CMK (cell line): ENCODE results near the gene SMARCD1.

Experiments
- DNase-seq: peaks from one replicate; pipeline ENCODE4 v3.0.0-alpha.2; 2010; ENCODE audit warnings: low read depth

The SMARCD1 gene

DNA sequence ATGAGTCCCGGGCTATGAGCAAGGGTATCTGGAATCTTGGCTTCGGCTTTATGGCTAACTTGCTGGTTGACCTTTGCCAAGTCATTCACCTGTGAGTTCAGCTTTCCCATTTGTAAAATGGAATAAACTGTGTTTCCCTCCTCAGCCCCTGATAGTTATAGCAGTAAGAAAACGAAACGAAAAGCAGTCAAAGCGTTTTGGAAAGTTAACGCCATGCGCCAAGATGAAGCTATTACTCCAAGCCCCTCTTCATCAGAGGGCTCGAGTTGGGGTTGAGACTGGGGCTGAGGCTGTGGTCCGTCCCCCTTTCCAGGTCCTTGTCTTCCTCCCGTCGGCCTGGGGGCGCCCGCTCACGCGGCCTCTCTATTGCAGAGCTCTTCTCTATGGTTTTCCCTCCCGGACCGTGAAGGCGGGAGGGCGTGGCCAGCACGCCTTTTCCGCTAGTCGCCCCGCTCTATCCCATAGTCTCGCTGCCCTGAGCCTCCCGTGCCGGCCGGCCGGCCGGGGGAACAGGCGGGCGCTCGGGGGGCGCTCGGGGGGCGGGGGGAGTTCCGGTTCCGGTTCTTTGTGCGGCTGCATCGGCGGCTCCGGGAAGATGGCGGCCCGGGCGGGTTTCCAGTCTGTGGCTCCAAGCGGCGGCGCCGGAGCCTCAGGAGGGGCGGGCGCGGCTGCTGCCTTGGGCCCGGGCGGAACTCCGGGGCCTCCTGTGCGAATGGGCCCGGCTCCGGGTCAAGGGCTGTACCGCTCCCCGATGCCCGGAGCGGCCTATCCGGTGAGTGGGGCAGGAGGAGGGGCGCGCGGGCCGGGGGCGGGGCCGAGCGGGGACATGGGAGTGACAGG lies at the start of gene SMARCD1:
Gene SMARCD1 (plus strand): TSS at position 568 of the 840 bp plus-strand sequence. CDS start 28 bp downstream, at position 596.
- peak; percentile 86 for DNase-seq

DNA sequence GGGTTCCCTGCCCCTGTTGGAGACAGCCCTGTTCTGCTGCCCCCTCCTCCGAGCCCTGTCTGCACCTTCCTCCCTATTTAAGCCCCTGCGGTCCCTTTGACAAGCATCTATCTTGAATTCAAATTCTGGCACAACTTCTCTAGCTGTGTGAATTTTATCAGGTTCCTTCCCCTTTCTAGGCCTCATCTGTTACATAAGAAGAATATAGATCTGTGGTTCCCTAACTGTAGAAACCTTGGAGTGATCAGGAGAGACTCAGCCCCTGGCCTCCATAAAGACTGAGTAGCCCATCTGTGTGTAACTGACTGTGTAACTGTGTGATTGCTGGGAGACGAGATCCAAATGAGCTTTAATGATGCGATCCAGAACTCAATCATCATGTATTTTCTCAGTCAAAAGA lies 46.8 kb upstream of the SMARCD1 start:
- DNase-seq: no peak

DNA sequence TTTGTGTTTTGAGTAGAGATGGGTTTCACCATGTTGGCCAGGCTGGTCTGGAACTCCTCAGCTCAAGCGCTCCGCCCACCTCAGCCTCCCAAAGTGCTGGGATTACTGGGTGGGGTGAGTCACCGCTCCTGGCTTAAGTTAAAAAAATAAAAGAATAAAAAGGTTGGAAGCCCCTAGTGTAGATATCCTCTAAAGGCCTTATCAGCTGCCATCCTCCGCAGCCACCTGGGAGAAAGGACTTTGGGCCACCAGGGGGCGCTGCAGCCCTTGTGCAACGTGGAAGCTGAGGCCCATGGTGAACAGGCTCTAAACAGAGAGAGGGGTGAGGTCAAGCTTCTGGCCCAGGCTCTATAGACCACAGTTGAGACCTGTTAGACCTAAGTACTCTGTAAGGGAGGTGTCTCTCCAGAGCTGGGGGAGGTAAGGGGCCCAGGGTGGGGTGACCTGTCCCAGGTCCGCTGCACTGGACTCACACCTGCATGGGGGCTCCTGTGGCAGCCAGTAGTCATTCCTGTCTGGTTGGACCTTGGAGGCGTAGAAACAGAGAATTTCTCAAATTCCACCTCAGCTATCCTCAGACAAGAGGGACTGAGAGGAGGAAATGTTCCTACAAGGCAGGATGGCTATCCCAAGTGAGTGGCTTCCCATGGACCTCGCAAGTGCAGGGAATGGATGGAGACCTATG lies 45.8 kb upstream of the SMARCD1 start:
- DNase-seq: peak; percentile 85

DNA sequence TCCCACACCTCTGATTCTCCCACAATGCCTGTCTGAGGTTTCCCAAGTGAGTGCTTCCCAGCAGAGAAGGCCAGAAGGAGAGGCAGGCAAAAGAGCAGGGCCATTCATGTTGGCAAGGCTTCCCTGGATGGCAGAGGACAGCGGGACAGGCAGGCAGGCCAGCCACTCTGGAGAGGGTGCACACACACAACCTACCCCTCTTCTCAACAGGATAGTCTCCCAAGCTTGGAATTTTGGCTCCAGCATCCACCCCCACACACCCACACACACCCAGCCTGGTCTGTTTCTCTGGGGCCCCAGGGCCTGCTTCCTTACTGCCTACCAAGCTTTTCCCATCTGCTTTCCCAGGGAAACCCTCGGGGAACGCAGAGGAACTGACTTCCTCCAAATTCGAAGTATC lies 44.5 kb upstream of the SMARCD1 start:
- DNase-seq: no peak

DNA sequence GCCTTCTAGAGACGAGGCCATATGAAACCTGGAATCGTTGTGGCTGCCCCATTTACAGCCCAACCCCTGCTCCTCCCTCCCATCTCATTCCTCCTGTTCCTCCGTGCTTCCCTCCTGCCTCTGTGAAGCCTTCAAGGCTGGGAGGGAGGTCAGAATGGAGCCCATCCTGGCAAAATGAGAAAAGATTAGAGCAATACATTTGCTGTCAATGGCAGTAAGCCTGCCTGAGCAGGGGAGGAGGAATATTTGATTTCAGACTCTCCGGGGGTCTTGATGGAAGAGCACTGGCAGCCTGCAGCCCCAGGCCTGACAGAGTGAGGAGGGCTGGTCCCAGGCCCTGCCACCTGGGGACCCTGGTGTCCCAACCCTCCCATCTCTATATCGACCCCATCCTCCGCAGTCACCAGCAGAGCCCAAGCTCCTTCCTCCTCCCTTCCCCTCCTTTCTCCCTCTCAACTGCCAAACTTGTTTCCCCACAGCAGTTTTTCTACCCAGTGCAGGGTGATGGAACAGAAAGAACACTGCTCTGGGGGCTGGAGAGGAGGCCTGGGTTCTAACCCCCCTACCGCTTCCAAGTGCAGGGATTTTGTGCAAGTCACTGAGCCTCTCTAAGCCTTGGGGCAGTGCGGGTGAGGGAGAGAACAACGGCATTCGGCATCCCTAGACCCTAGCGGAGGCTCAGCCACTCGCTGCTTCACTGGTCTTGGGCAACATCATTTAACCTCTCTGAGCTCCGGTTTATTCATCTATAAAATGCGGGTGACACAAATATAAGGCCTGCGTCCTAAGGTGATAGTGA lies 43.9 kb upstream of the SMARCD1 start:
- no peak for DNase-seq

DNA sequence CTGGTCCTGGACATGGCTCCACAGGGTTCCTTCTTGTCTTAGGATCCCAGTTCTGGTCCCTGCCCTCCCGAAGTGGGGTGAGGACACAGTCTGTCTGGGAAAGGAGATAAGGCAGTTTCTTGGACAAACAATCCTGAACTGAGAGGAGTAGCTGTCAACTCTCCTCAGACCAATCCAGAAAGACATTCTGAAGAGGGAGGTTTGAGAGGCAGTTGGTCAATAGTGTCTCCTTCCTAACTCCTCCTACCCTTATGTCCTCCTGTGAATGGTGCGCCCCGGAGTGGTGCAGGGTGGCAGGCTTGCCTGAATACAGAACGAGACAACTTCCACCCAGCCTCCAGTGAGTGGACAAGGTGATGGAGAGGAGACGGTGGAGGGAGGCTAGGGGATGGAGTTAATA lies 43.2 kb upstream of the SMARCD1 start:
- DNase-seq: no peak

DNA sequence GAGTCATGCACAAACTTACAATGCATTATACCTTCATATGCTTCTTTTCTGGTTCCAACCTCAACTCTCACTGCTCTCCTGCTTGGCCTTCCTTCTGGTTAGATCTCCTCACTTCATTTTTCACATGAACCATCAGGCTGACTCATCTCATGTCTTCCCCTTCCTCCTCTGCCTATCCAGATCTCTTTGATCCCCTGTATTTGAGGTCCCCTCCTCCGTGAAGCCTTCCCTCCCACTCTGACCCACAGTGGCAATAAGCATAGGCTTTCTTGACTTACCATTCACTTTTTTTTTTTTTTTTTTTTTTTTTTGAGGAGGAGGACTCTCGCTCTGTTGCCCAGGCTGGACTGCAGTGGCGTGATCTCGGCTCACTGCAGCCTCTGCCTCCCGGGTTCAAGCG lies 42.4 kb upstream of the SMARCD1 start:
- DNase-seq: no peak

DNA sequence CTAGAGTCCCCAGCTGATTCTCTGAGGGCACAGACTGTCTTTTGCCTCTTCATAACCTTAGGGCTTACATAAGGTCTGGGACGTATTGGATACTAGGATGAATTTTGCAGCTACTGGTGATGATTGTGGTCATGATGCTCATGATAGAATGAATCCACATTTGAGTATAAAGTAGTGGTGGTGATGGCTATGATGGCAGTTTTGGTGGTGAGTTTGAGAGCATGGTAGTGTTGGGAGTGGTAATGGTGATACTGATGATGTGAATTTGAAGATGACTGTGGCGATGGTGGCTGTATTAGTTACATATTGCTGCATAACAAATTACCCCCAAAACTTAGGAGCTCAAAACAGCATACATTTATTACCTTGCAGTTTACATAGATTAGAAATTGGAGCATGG lies 41.8 kb upstream of the SMARCD1 start:
- no peak for DNase-seq

DNA sequence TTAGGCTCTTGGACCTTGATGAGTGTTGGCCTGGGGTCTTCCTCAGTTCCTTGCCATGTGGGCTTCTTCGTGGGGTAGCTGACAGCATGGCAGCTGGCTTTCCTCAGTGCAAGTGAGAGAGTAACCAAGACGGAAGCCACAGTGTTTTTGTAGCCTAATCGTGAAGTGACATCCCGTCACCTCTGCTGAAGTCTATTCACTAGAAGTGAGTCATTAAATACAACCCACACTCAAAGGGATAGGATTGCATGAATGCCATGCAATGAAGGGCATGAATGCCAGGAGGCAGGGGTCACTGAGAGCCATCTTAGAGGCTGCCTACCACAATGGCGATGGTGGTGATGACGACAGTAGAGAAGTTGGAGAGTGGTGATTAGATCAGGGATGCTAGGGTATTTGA lies 41.3 kb upstream of the SMARCD1 start:
- DNase-seq: no peak

DNA sequence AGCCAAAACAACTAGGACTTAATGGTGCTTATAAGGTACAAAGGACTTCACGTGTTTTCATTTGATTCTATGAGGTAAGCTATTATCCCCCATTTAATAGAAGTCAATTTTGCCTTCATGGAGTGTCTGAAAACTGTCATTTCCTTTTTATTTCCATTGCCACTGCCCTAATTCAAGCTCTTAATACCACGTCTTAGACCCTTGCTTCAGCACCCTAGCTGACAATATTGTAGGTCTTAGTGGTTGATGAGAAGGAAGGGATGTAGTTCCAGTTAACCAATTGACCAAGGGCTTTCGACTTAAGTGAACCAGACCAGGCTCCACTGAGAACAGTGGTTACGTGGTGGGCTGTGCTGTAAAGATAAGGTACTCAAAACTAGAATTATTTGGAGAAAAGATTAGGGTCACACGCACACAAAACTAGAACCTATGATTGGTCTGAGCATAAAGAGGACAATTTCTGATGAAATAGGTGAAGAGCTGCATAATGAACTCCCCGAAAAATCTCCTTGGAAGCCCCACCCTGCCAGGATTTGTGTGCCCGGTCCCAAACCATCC lies 37.4 kb upstream of the SMARCD1 start:
- peak; percentile 84 for DNase-seq

DNA sequence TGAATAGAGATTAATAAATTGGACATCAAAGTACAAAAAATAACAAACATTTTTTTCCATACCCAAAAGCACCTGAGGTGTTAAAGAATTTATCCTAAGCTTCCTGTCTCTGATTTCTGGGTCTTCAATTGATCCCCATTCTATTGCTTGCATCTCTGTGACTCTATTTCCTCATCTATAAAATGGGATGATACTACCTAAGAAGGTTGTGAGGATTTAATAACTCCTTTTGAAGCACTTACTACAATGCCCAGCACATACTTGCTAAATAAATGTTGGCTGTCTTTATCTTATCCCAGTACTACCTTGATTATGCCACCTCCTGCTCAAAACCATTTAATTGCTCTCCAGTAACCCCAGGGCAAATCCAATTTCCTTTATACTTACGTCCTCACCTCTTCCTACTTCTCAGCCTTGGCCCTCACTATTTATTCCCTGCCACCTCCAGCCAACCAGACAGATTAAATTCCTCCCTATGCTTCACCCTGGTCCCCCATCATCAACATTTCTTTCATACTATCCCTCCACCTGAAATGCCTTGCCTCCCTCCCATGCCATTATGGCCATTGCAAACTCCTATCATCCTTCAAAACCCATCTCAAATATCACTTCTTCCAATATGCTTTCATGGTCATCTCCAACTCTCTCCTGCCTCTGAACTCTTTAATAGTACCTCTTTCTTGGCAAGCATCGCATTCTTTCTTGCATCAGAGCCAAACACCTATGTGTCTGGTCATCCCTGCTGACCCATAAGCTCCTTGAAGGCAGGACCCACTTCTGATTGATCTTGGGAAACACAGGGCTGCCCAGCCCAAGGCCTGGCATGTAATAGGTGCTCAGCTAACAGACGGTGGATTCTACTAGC lies 35.7 kb upstream of the SMARCD1 start:
- DNase-seq: no peak

DNA sequence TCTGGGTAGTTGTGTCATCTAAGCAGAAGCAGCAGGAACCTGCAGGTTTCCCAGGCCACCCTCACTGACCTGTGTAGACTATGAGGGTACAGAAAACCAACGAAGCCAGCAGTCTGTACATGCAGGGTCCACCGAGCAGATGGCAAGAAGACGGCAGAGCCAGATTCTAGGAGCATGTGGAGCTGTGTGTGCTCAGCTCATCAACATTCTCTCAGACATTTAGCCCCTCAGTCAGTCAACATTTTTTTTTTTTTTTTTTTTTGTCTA lies 35.1 kb upstream of the SMARCD1 start:
- DNase-seq: no peak

DNA sequence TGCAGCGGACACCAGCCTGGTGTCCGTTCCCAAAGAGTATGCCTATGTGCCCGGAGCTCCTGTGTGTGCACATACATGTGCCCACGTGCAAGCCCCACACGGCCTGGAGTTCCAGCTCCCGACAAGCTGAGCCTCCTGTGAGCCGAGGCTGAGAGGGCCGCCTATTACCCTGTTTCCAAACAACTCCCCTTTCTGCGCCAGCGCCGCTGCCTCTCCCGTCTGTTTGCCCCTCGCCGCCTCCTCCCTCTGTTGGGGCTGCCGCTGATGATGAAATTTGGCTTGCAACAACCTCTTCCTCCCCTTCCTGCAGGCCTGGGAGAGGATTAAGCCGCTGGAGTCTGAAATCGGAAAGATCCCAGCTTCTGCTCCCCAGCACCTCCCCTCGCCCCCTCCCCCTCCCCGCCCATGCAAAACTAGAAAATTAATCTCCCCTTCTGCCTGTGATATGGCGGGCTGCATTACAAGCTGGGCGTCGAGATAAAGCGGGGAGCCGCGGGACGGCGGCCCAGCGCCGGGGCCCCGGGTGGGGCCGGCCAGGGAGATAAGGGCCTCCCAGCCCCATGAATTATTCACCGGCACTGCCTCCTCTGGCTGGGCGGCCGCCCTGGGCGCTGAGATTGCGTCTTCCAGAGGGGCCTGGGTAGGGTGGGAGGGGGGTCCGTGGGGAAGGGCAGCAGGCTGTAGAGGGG lies 34.6 kb upstream of the SMARCD1 start:
- DNase-seq: peak; percentile 96

DNA sequence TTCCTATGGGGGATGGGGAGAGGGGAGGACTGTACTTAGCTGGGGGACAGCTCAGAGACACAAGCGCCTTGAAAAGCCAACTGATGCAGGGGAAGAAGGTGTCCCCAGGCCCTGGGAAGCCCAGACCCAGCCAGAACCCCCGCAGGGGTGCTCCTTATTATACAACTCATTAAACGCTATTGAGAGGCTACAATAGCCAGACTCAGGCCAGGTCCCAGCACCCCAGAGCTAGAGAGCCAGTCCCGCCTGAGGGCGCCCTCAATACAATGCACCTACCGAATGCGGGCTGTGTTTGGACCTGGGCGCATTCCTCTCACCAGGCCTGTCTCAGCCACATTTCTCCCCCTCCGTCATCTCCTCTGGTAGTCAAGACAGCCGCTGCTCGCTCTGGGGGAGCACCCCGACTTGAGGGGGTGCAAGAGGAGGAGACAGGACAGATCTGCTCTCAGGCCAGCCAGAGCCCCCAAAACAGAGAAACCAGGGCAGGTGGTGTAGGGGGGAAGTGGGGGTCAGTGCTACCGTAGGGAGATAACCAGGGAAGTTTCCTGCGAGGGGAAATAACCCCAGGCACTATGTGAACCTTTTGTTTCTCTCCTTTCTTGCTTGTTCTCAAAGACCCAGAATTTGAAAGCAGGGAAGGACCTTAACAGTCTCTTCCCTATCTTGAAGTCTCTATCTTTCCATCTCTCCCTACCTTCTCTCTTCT lies 33.9 kb upstream of the SMARCD1 start:
- no peak for DNase-seq

DNA sequence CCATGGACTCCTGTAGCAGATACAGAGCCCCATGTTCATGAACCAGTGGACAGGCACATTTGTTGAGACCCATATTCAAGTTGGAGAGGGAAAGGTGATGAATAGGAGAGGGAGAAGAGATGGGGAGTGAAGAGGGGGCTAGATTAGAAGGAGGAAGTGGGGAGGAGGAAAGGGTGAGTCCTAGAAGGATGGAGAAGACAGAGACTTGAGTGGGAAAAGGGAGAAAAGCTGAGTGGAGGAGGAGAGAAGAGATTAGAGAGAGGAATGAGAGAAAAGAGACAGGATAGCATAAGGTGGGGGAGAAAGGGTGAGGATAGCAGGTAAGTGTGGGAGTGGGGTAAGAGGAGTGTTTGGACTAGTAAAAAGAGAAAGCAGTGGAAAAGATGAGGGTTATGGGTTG lies 32.6 kb upstream of the SMARCD1 start:
- DNase-seq: no peak

DNA sequence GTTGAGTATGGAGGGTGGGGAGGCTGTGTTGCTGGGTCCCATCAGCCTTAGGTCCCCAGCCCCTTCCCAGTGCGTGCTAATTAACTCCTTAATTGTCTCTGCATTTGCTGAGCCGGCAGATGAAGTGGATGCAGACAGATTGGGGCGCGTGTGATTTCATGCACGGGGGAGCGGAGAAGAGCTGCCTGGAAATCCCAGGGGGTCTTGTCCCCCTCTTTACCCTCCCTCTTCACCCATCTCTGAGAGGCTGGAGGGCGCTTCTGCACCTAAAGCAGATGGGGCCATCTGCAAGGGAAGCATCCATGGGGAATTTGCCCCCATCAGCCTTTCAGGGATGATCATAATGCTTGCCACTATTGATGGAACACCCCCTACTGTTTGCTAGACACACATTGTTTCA lies 32.2 kb upstream of the SMARCD1 start:
- no peak for DNase-seq

DNA sequence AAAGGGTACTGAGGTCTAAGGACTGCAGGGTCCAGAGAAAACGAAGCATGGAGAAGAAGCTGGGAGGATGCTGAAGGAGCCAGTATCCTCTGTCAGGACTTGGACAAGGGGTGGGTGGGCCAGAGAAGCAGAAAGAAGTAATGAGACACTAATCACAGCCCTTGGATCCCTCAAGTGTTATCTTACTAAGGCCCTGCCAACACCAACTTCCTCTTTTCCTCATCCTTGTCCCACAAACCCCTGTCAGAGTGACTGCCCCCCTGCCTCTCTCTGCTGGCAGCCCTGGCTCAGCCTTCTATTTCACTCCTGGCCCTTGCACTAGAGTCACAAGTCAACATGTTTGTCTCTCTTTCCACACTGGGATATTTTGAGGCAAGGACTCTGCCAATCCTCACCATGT lies 31.6 kb upstream of the SMARCD1 start:
- DNase-seq: no peak

DNA sequence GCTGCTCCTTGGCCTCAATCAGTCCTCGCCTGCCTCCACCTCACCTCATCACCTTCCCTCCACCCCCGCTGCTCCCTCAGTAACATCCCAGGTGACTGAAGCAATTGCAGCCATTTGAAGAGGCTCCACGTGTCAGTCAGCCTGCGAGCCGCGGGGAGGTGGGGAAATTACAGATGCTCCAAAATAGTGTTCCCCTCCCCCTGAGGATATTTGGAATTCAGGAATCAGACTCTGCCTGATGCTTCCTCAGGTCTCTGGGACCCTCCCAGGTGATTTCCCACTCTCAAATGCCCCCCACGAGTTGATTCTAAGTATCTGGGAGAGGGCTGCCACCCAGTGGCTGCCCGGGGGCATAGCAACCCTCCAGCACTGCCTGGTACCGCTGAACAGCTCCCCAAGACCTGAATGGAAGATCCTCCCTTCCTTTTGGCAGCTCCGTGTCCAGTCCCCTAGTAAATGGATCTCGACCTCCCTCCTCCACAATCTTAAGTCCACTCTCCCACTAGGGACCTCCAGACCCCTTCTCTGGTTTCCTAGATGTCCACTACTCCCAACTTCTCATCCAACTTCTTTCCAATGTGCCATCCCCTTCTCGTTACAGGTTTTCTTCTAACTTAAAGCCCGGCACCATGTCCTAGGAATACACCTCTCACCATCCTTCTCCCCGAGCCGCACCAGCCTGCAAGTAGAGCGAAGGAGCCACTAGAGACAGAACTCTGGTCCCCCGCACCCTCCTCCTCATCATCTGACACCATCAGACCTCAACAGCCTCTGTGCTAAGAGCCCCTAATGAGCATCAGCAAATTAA lies 29.1 kb upstream of the SMARCD1 start:
- DNase-seq: no peak

DNA sequence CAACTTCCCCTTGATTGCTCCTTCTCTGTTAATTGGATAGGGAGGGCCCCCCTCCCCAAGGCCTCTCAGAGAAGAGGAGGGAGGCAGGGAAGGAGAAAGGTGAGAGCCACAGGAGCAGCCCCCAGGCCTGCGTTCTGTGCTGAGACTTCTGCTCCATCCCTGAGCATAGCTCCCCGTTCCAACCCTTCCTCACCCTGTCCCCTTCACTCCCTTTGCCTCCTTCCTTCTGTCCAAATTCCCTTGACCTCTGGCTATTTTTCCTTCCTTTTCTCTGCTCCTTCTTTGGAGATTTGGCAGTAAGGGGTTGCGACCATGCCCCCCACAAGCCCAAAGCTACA lies 28.5 kb upstream of the SMARCD1 start:
- DNase-seq: no peak
